HepG2 (cell line): ENCODE data around the gene NPSR1. TPM values are rescaled to one million over a fixed set of nuclear protein-coding genes. Genes with fewer than 3 reads are reported as not detected.

Source experiments
- ATAC-seq: fragments of 200-7000 bp; cut with Tn5 transposase; 3 replicates; pipeline ENCODE4 v1.9.1; 2020; ENCODE audit warnings: mild to moderate bottlenecking, moderate library complexity
- BruUV-seq: library from RNA; stranded (reverse); fragments of 400-500 nt; replicated peaks from 2 replicates; lab custom pipeline; 2021; lab: Mats Ljungman, UMichigan
- CTCF ChIA-PET: fragments of 300-600 bp; formaldehyde crosslinking; extraction: SDS; loops from one replicate; lab custom pipeline; 2021; ENCODE audit warnings: low total read pairs, inconsistent platforms, low intra/inter-chr PET ratio; lab: Yijun Ruan, JAX
- POLR2A ChIA-PET: fragments of 350-600 bp; sonication (Branson Sonifier 250); formaldehyde crosslinking; loops from one replicate; lab custom pipeline; 2020; ENCODE audit warnings: antibody characterized with exemption, inconsistent platforms; lab: Yijun Ruan, JAX
- DNase-seq: peaks from one replicate; pipeline ENCODE4 v3.0.0-alpha.2; 2015; ENCODE audit warnings: low spot score
- FAIRE-seq: peaks from 3 replicates; lab custom pipeline; 2011; peaks lifted over from hg19 to GRCh38; lab: Jason Lieb, UNC
- H2AFZ ChIP-seq: one replicate; pipeline ENCODE4 v1.6.1; 2011; ENCODE audit warnings: low read length, inconsistent platforms
- H3K27ac ChIP-seq: fragments of 300-600 bp; 3 replicates; pipeline ENCODE4 v1.8.0; 2011; ENCODE audit warnings: mixed run types, mild to moderate bottlenecking, mixed read lengths, low read length, inconsistent platforms; ENCODE audit not compliant: insufficient read depth; ENCODE audit errors: extremely low read length
- H3K27me3 ChIP-seq, 2 experiments: fragments of 200-600 bp in 1 of 2; 2 replicates in 1 of 2; 3 replicates in 1 of 2; pipeline versions ENCODE4 v1.6.0 to v1.8.0; 2011; ENCODE audit warnings: low read length in 2 of 2, mild to moderate bottlenecking in 2 of 2, moderate library complexity in 2 of 2, inconsistent platforms in 1 of 2; ENCODE audit not compliant: insufficient read depth in 2 of 2, control insufficient read depth in 1 of 2
- H3K36me3 ChIP-seq, 2 experiments: fragments of 200-600 bp in 1 of 2; replicated peaks in 1 of 2; 2 replicates in 1 of 2; 3 replicates in 1 of 2; pipeline versions ENCODE4 v1.5.1 to v1.8.0; 2011; ENCODE audit warnings: low read length in 2 of 2, inconsistent platforms in 1 of 2; ENCODE audit not compliant: insufficient read depth in 2 of 2, control insufficient read depth in 1 of 2
- H3K4me1 ChIP-seq: 2 replicates; pipeline ENCODE4 v1.5.1; 2012; ENCODE audit warnings: low read length, inconsistent platforms; ENCODE audit not compliant: insufficient read depth
- H3K4me2 ChIP-seq: 2 replicates; pipeline ENCODE4 v1.6.0; 2011; ENCODE audit warnings: low read depth, low read length, inconsistent platforms
- H3K4me3 ChIP-seq, 3 experiments: fragments of 200-600 bp in 1 of 3; sonication (generic), shearing (Covaris generic) in 1 of 3; replicated peaks in 1 of 3; 2 replicates each; pipeline ENCODE4 v1.5.1; 2011 to 2016; ENCODE audit warnings: low read length in 3 of 3, inconsistent platforms in 2 of 3, low read depth in 2 of 3, mild to moderate bottlenecking in 2 of 3, control low read depth in 1 of 3, mixed read lengths in 1 of 3; ENCODE audit not compliant: insufficient read depth in 1 of 3
- H3K79me2 ChIP-seq: one replicate; pipeline ENCODE4 v1.6.1; 2011; ENCODE audit warnings: low read length, inconsistent platforms; ENCODE audit not compliant: insufficient read depth
- H3K9ac ChIP-seq: 2 replicates; pipeline ENCODE4 v1.6.0; 2011; ENCODE audit warnings: mild to moderate bottlenecking, low read depth, low read length, inconsistent platforms; ENCODE audit not compliant: insufficient read depth
- H3K9me3 ChIP-seq: 2 replicates; pipeline ENCODE4 v1.5.1; 2012; ENCODE audit warnings: mild to moderate bottlenecking, low read length
- H4K20me1 ChIP-seq: 2 replicates; pipeline ENCODE4 v1.6.0; 2011; ENCODE audit warnings: inconsistent platforms, mild to moderate bottlenecking, low read length, moderate library complexity; ENCODE audit not compliant: insufficient read depth
- GABPA ChIP-seq, 2 experiments: IDR thresholded peaks; 2 replicates each; pipeline ENCODE4 v1.6.1; 2011 to 2016; ENCODE audit warnings: low read depth in 2 of 2, low read length in 1 of 2, missing biosample characterization in 1 of 2, missing genetic modification characterization in 1 of 2
- JUNB ChIP-seq: sonication (generic); formaldehyde crosslinking; IDR thresholded peaks from 2 replicates; pipeline ENCODE4 v1.8.0; 2022; ENCODE audit warnings: missing genetic modification reagents, mild to moderate bottlenecking, borderline replicate concordance
- KLF16 ChIP-seq, 2 experiments: sonication (generic) in 1 of 2; formaldehyde crosslinking in 1 of 2; IDR thresholded peaks; 2 replicates each; pipeline versions ENCODE4 v1.6.1 to v1.8.0; 2016 to 2023; ENCODE audit warnings: missing genetic modification reagents in 2 of 2, missing compliant biosample characterization in 1 of 2
- MED1 ChIP-seq: sonication (generic); formaldehyde crosslinking; IDR thresholded peaks from 2 replicates; pipeline ENCODE4 v1.4.0; 2020; ENCODE audit warnings: missing genetic modification reagents
- MTA3 ChIP-seq: sonication (generic); formaldehyde crosslinking; IDR thresholded peaks from 2 replicates; pipeline ENCODE4 v1.4.0; 2020; ENCODE audit warnings: missing genetic modification reagents
- NCOA1 ChIP-seq: sonication (generic); formaldehyde crosslinking; IDR thresholded peaks from 2 replicates; pipeline ENCODE4 v1.9.0; 2021; ENCODE audit warnings: missing genetic modification reagents
- NFRKB ChIP-seq: fragments of 450-650 bp; IDR thresholded peaks from 2 replicates; pipeline ENCODE4 v1.6.1; 2017
- RORA ChIP-seq: sonication (generic); formaldehyde crosslinking; IDR thresholded peaks from 2 replicates; pipeline ENCODE4 v1.5.0; 2020; ENCODE audit warnings: mild to moderate bottlenecking, missing genetic modification reagents, moderate library complexity
- SIN3B ChIP-seq: fragments of 150-350 bp; IDR thresholded peaks from 2 replicates; pipeline ENCODE4 v1.6.1; 2014; ENCODE audit warnings: low read length
- SMC3 ChIP-seq: IDR thresholded peaks from 2 replicates; pipeline ENCODE4 v1.6.1; 2011; ENCODE audit warnings: low read length, improper control_type of control experiment
- STAG1 ChIP-seq: sonication (generic); formaldehyde crosslinking; IDR thresholded peaks from 2 replicates; pipeline ENCODE4 v1.4.0; 2020; ENCODE audit warnings: missing genetic modification reagents
- ZC3H13 ChIP-seq: sonication (generic); formaldehyde crosslinking; IDR thresholded peaks from 2 replicates; pipeline ENCODE4 v1.8.1; 2023; ENCODE audit warnings: mild to moderate bottlenecking, missing genetic modification reagents, moderate library complexity
- ZFP36L1 ChIP-seq: sonication (generic); formaldehyde crosslinking; IDR thresholded peaks from 2 replicates; pipeline ENCODE4 v1.8.0; 2022; ENCODE audit warnings: mild to moderate bottlenecking, missing genetic modification reagents, moderate library complexity
- ZFP90 ChIP-seq: sonication (generic); formaldehyde crosslinking; IDR thresholded peaks from 2 replicates; pipeline ENCODE4 v1.8.0; 2022; ENCODE audit warnings: missing genetic modification reagents, mild to moderate bottlenecking, inconsistent platforms, borderline replicate concordance
- ZNF225 ChIP-seq: sonication (generic); formaldehyde crosslinking; IDR thresholded peaks from 2 replicates; pipeline ENCODE4 v1.4.0; 2020; ENCODE audit warnings: mild to moderate bottlenecking, missing genetic modification reagents
- ZNF251 ChIP-seq: sonication (generic); formaldehyde crosslinking; IDR thresholded peaks from 2 replicates; pipeline ENCODE4 v1.9.0; 2021; ENCODE audit warnings: mild to moderate bottlenecking, missing genetic modification reagents
- ZNF282 ChIP-seq: fragments of 450-650 bp; IDR thresholded peaks from 2 replicates; pipeline ENCODE4 v1.6.1; 2018; ENCODE audit not compliant: partially characterized antibody
- ZNF562 ChIP-seq: sonication (generic); formaldehyde crosslinking; IDR thresholded peaks from 2 replicates; pipeline ENCODE4 v1.8.0; 2022; ENCODE audit warnings: missing genetic modification reagents, borderline replicate concordance
- ZNF780A ChIP-seq: sonication (generic); formaldehyde crosslinking; IDR thresholded peaks from 2 replicates; pipeline ENCODE4 v1.8.0; 2022; ENCODE audit warnings: mild to moderate bottlenecking, missing genetic modification reagents, moderate library complexity
- WGBS: methylation state at CpG from one replicate; pipeline ENCODE4 v1.1.6; 2017; ENCODE audit warnings: low lambda C conversion rate; 5-methylcytosine and 5-hydroxymethylcytosine counted together
- in situ Hi-C: cut with HindIII; loops from 2 replicates; pipeline ENCODE4 v1.10.0; 2017; ENCODE audit warnings: low pct_unique_long_range_greater_than_20kb; ENCODE audit not compliant: extremely low pct_ligation_motif_present
- intact Hi-C: fragments of 100-400 bp; cut with micrococcal nuclease; formaldehyde crosslinking; loops from one replicate; pipeline ENCODE4 v1.10.0; 2022; ENCODE audit not compliant: unreplicated experiment
- polyA plus RNA-seq, 8 experiments: library from polyadenylated mRNA; depleted of rRNA in 3 of 8; stranded (reverse) in 7 of 8; unstranded in 1 of 8; fragments of >200 nt; fragmentation: Illumina TruSeq in 4 of 8; extraction: Trizol in 4 of 8; gene quantifications; 2 replicates each; pipeline versions ENCODE4 v1.2.1 to v1.2.3, GENCODE V29; 2011 to 2016; ENCODE audit warnings: low read depth in 4 of 8, missing spikeins in 1 of 8, mixed read lengths in 1 of 8; ENCODE audit not compliant: insufficient read depth in 1 of 8
- total RNA-seq, 5 experiments: library from RNA; depleted of rRNA; stranded (reverse); fragments of >200 nt; fragmentation: Illumina TruSeq; extraction: Trizol; gene quantifications; 2 replicates each; pipeline ENCODE4 v1.2.3, GENCODE V29; 2016; ENCODE audit warnings: low read depth in 1 of 5
- TF ChIP-seq, protein P1 (sequence below): sonication (generic); formaldehyde crosslinking; IDR thresholded peaks from 2 replicates; pipeline ENCODE4 v1.5.0; 2020; ENCODE audit warnings: missing genetic modification reagents, mild to moderate bottlenecking, borderline replicate concordance

Gene NPSR1
- total and polyA plus RNA-seq, 2 of the 13 experiments (the other 11 are each of a cell fraction or from before 2014, with no cell fraction given): not detected

DNA sequence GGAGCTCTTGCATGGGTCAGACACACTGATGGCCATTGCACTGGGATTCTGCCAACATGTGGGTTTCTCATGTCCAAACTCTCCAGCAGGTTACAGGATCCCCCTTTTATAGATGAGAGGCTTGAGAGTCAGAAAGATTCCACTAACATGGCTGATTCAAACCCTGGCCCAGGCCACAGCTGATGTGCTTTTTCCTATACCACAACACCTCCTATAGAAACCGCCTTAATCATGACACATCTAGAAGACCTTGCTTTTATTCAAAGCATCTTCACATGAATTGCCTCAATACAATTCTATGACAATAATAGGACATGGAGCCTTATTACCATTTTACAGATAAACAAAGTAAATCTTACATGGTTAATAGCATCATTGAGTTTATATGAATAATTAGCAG, 190.7 kb downstream of the NPSR1 start:
- no TSS peak for BruUV-seq
- no peak for DNase-seq
- Histone ChIP-seq H3K9me3 (no peaks in the 10 kb centered on the region), H3K4me3 (no peak overlapping the region), H3K4me2 (no peak overlapping the region), H2AFZ (no peak overlapping the region), H3K27ac (no peak overlapping the region), H3K79me2 (no peaks in the 10 kb centered on the region), H3K36me3 (no peaks in the 10 kb centered on the region), H3K4me1 (peaks cover 7% of the 10 kb centered on the region; the same call in 1 of the 2 replicates), H3K27me3 (no peaks in the 10 kb centered on the region), H4K20me1 (no peaks in the 10 kb centered on the region), H3K9ac (no peak overlapping the region)
- ATAC-seq: no peak
- in situ Hi-C loops (no loop called here), intact Hi-C loops (no loop called here)
- ChIA-PET POLR2A (no interaction called here), CTCF (no interaction called here)
- 36% methylated on average over 1 of the region's 1 CpG for WGBS
- FAIRE-seq: no peak
- no peak for TF ChIP-seq MTA3 (CRISPR knock-in tag)
- no peak for TF ChIP-seq JUNB (CRISPR knock-in tag)
- TF ChIP-seq SIN3B: no peak
- no peak for TF ChIP-seq ZNF780A
- TF ChIP-seq ZNF225: no peak
- no peak for TF ChIP-seq MED1 (CRISPR knock-in tag)
- no peak for TF ChIP-seq RORA
- TF ChIP-seq KLF16 (CRISPR knock-in tag; IDR thresholded peaks at IDR 0.05): no peak
- no peak for TF ChIP-seq ZNF251 (CRISPR knock-in tag)
- no peak for TF ChIP-seq SMC3
- TF ChIP-seq GABPA (IDR thresholded peaks at IDR 0.05; ENCODE audit: low read depth, low read length): no peak
- TF ChIP-seq GABPA (CRISPR knock-in tag; IDR thresholded peaks at IDR 0.05; ENCODE audit: low read depth): no peak
- TF ChIP-seq ZC3H13: no peak
- no peak for TF ChIP-seq ZFP36L1 (CRISPR knock-in tag)
- TF ChIP-seq ZNF562 (CRISPR knock-in tag): no peak
- TF ChIP-seq ZNF282: no peak
- TF ChIP-seq STAG1 (CRISPR knock-in tag): no peak
- TF ChIP-seq, protein P1, sequence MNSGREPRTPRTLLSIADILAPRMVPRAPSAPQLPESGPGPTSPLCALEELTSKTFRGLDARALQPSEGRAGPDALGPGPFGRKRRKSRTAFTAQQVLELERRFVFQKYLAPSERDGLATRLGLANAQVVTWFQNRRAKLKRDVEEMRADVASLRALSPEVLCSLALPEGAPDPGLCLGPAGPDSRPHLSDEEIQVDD (CRISPR knock-in tag): no peak
- TF ChIP-seq NCOA1: no peak
- no peak for TF ChIP-seq NFRKB
- no peak for TF ChIP-seq ZFP90 (CRISPR knock-in tag)
